ENCODE results near the gene KIAA1755.
"Not testable (repeated sequence)": the region's sequence is repeated elsewhere in the genome, so short reads cannot be mapped to it uniquely, and the experiment has no call there.

KIAA1755 gene

DNA sequence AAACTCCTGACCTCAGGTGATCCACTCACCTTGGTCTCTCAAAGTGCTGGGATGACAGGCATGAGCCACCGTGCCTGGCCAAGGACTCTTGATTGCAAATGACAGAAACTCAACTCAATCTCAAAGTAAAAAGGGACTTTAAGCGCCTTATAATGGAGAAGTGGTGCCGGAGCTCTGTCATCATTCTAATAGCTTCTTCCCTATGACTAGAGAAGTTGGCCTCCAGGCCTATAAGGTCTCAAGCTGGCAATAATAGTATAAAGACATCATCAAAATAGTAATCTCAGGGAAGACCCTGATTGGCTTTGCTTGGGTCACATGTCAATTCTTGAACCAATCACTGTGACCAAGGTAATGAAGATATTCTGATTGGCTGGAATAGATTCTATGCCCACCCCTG lies 8.5 kb upstream of the KIAA1755 start:
- no peak overlapping the region for H3K27ac ChIP-seq
- no peak for DNase-seq (ENCODE audit: low read depth, low spot score)

- no peak for DNase-seq (ENCODE audit: low read depth, low spot score)
- H3K27ac ChIP-seq = no peak overlapping the region
These were observed 7.5 kb upstream of the KIAA1755 start for GRCh38 chr20:38267901-38268514.

DNA sequence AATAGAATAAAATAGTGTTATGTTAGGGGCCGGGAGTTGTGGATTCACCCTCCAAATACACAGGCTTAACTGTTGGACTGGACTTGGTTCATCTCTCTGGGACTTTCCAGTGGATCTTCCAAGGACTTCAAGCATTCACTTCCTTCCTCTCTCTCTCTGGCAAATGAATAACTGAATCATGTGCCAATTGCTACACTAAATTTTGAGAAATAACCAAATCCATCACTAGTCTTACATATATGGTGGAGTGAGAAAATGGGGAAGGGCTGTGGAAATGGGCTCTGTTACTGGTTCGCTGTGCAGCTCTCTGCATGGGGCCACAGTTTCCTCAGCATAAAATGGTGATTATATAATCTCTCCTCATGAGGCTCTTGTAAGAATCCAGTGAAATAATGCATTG lies 6.8 kb upstream of the KIAA1755 start:
- no peak overlapping the region for H3K27ac ChIP-seq
- no peak for DNase-seq (ENCODE audit: low read depth, low spot score)

- no peak for DNase-seq (ENCODE audit: low read depth, low spot score)
- no peak overlapping the region for H3K27ac ChIP-seq
These were observed 5.9 kb upstream of the KIAA1755 start for GRCh38 chr20:38266426-38266825.

- no peak for DNase-seq (ENCODE audit: low read depth, low spot score)
- H3K27ac ChIP-seq = no peak overlapping the region
These were observed 2.4 kb upstream of the KIAA1755 start for GRCh38 chr20:38262931-38263330.

DNA sequence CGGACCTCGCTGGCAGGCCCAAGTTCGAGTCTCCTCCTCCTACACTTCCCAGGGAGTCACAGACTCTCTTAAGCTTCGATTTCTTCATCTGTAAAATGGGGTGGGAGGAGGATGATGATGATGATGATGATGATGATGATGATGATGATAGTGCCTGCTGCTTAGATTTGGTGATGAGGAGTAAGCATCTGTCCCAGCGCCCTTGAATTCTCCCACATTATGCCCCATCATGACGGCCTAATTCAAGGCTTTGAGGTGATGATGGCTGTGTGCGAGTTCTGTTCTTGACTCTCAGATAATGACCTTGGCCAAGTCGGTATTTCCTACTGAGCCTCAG lies 487 bp upstream of the KIAA1755 start:
- DNase-seq (ENCODE audit: low read depth, low spot score) = no peak
- no peak overlapping the region for H3K27ac ChIP-seq

DNA sequence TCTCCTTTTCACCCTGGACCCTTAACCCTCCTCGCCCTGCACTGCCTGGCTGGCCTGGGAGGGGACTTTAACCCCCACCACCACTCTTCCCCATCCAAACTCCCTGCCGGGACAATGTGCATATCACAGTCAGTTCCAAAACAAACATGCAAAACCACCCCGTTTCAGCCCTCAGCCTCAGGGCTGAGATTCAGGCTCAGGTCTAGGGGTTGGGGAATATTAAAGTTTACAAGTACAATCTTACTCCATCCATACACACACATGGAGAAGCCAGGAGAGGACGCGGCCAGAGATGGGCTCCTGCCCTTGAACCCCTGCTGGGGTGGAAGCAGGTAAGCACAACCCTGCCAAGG lies 534 bp downstream of the KIAA1755 start:
- DNase-seq (ENCODE audit: low read depth, low spot score) = no peak
- no peak overlapping the region for H3K27ac ChIP-seq

GRCh38 chr20:38258545-38259215 lies 1.9 kb downstream of the KIAA1755 start:
- DNase-seq (ENCODE audit: low read depth, low spot score) = no peak

GRCh38 chr20:38256966-38257365 lies 3.6 kb downstream of the KIAA1755 start:
- no peak overlapping the region for H3K27ac ChIP-seq
- no peak for DNase-seq (ENCODE audit: low read depth, low spot score)

More at GRCh38 chr20:38258545-38259215, 1.9 kb downstream of the KIAA1755 start:
- H3K27ac ChIP-seq = no peak overlapping the region

DNA sequence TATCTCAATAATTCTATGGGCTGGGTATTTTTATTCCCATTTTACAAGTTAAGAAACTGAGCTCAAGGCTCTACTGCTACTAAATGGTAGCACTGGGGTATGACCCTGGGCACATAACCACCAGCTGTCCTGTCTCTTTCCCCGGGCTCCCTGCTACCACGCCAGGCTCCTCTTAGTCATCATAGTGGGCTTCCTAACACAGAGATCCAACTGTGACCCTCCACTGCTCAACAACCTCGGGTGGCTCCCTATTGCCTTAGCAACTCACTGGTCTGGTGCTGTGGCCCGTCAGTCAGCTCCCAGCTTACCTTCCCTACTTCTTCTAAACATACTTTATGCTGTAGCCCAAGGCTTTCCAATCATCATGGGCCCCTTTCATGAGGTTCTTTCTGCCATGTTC lies 4.5 kb downstream of the KIAA1755 start:
- no peak overlapping the region for H3K27ac ChIP-seq
- DNase-seq (ENCODE audit: low read depth, low spot score) = no peak

DNA sequence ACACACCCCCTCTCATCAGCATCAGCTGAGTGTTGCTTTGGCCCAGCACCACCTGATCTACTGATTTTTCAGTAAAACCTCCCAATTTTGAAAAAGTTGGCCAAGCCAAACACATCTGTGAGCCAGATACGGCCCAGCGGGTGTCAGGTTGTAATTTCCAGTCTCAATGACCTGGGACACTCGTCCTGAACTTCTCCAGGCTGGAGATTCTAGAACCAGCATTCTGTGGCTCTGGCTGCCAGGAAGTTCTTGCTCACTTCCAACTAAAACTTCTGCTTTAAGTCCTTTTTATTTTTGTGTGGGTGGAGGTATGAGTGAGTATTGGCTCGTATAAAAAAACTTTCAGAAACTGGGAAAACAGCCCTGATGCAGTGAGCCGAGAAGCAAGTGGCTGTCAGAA lies 5.1 kb downstream of the KIAA1755 start:
- no peak for DNase-seq (ENCODE audit: low read depth, low spot score)
- no peak overlapping the region for H3K27ac ChIP-seq

DNA sequence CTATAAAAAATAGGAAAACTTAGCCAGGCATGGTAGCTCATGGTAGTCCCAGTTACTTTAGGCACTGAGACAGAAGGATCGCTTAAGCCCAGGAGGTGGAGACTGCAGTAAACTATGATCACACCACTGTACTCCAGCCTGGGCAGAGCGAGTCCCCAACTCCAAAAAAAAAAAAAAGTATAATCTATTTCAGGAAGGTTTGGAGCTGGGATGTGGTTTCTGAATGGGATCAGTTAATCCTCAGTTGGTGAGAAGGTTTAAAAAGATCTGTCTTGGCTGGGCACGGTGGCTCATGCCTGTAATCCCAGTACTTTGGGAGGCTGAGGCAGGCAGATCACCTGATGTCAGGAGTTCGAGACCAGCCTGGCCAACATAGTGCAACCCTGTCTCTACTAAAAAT lies 5.9 kb downstream of the KIAA1755 start:
- DNase-seq (ENCODE audit: low read depth, low spot score); H3K27ac ChIP-seq: not testable (repeated sequence)

- DNase-seq (ENCODE audit: low read depth, low spot score) = no peak
- H3K27ac ChIP-seq = no peak overlapping the region
These were observed 7.0 kb downstream of the KIAA1755 start for GRCh38 chr20:38253571-38253970.

- no peak for DNase-seq (ENCODE audit: low read depth, low spot score)
- H3K27ac ChIP-seq = no peak overlapping the region
These were observed 7.9 kb downstream of the KIAA1755 start for GRCh38 chr20:38252292-38253288.

GRCh38 chr20:38251441-38251840 lies 9.1 kb downstream of the KIAA1755 start:
- not testable (repeated sequence) for H3K27ac ChIP-seq; DNase-seq (ENCODE audit: low read depth, low spot score)

GRCh38 chr20:38250609-38251008 lies 9.9 kb downstream of the KIAA1755 start:
- no peak overlapping the region for H3K27ac ChIP-seq
- DNase-seq (ENCODE audit: low read depth, low spot score) = no peak

- DNase-seq (ENCODE audit: low read depth, low spot score) = no peak
- no peak overlapping the region for H3K27ac ChIP-seq
These were observed 10.8 kb downstream of the KIAA1755 start for GRCh38 chr20:38249536-38250310.

GRCh38 chr20:38248133-38248532 lies 12.4 kb downstream of the KIAA1755 start:
- DNase-seq (ENCODE audit: low read depth, low spot score) = no peak
- H3K27ac ChIP-seq = no peak overlapping the region

- not testable (repeated sequence) for DNase-seq (ENCODE audit: low read depth, low spot score)
These were observed 12.8 kb downstream of the KIAA1755 start for GRCh38 chr20:38247725-38248124.

DNA sequence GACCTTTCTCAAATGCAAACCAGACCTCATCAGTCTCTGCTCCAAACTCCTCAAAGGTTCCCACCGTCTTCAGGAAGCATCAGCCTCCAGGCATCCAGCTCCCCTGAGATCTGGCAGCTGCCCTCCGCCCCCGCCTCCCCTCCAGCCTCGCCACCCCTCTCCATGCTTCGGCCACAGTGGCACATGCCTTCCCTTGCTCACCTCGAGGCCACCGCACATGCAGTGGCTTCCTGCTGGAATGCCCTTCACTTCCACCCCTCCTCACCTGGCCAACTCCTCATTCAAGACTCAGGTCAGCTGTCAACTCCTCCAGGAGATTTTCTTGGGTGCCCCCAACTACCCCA lies 13.4 kb downstream of the KIAA1755 start:
- no peak overlapping the region for H3K27ac ChIP-seq
- no peak for DNase-seq (ENCODE audit: low read depth, low spot score)

More at GRCh38 chr20:38247725-38248124, 12.8 kb downstream of the KIAA1755 start:
- not testable (repeated sequence) for H3K27ac ChIP-seq

All from epithelial cell of prostate (primary cell).